DND-41 (cell line): Measurements from ENCODE around the gene CRACDL.

Experiments used
- ATAC-seq: fragments of 200-7000 bp; cut with Tn5 transposase; 3 replicates; pipeline ENCODE4 v1.9.1; 2021; ENCODE audit warnings: low read depth; ENCODE audit not compliant: insufficient read depth
- DNase-seq: peaks from one replicate; pipeline ENCODE4 v3.0.0-alpha.2; 2020
- H2AFZ ChIP-seq: 2 replicates; pipeline ENCODE4 v1.6.0; 2012; ENCODE audit warnings: low read depth, low read length
- H3K27ac ChIP-seq: 2 replicates; pipeline ENCODE4 v1.5.1; 2012; ENCODE audit warnings: low read length, inconsistent platforms
- H3K27me3 ChIP-seq: fragments of 200-600 bp; sonication (generic); 2 replicates; pipeline ENCODE4 v1.6.0; 2012; ENCODE audit warnings: low read length, mild to moderate bottlenecking, inconsistent platforms; ENCODE audit not compliant: insufficient read depth, poor library complexity
- H3K36me3 ChIP-seq: 2 replicates; pipeline ENCODE4 v1.5.1; 2012; ENCODE audit warnings: low read length, inconsistent platforms; ENCODE audit not compliant: insufficient read depth
- H3K4me1 ChIP-seq: 2 replicates; pipeline ENCODE4 v1.5.1; 2012; ENCODE audit warnings: mild to moderate bottlenecking, low read length; ENCODE audit not compliant: insufficient read depth
- H3K4me2 ChIP-seq: 2 replicates; pipeline ENCODE4 v1.6.0; 2012; ENCODE audit warnings: mild to moderate bottlenecking, moderate library complexity, low read length, inconsistent platforms; ENCODE audit not compliant: insufficient read depth
- H3K4me3 ChIP-seq, 2 experiments: fragments of 200-600 bp in 1 of 2; shearing (Covaris generic) in 1 of 2; 2 replicates each; pipeline ENCODE4 v1.5.1; 2012 to 2016; ENCODE audit warnings: inconsistent platforms in 2 of 2, low read length in 2 of 2, mild to moderate bottlenecking in 2 of 2, low read depth in 1 of 2, moderate library complexity in 1 of 2
- H3K79me2 ChIP-seq: 2 replicates; pipeline ENCODE4 v1.6.0; 2012; ENCODE audit warnings: low read length, inconsistent platforms; ENCODE audit not compliant: insufficient read depth
- H3K9ac ChIP-seq: 2 replicates; pipeline ENCODE4 v1.6.0; 2012; ENCODE audit warnings: low read depth, mild to moderate bottlenecking, inconsistent platforms, low read length, moderate library complexity
- H3K9me3 ChIP-seq: 2 replicates; pipeline ENCODE4 v1.5.1; 2012; ENCODE audit warnings: low read length, moderate library complexity, mild to moderate bottlenecking, inconsistent platforms; ENCODE audit not compliant: insufficient read depth, severe bottlenecking
- H4K20me1 ChIP-seq: 2 replicates; pipeline ENCODE4 v1.6.0; 2012; ENCODE audit warnings: low read length; ENCODE audit not compliant: insufficient read depth
- EZH2 ChIP-seq: IDR thresholded peaks from 3 replicates; pipeline ENCODE4 v1.6.1; 2012; ENCODE audit warnings: borderline replicate concordance, low read depth, mild to moderate bottlenecking, moderate library complexity, low read length, inconsistent platforms; ENCODE audit not compliant: severe bottlenecking
- TF ChIP-seq, protein P1 (sequence below): IDR thresholded peaks from 2 replicates; pipeline ENCODE4 v1.5.1; 2012; ENCODE audit warnings: borderline replicate concordance, low read length, moderate library complexity, mild to moderate bottlenecking; ENCODE audit not compliant: poor library complexity, severe bottlenecking; ENCODE audit errors: extremely low read depth

The CRACDL gene

DNA sequence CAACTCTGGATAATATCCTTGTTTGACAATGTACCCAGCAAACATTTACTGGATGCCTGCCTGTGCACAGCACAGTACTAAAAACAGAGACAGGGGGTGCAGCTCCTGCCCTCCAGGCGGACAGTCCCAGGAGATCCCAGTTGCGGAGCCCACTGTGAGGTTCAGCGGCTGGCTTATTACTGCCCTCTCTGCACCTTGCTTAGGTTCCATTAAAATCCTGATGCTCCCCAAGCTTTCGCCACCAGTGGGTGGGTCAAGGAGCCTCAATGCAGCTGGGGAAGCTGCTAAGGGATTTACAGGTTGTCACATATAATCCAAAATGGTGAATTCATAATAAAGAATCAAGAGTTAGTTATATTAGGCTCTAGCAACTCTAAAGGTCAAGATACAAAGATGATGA is 38.3 kb downstream of the CRACDL start:
- H3K4me2 ChIP-seq, result no peak overlapping the region
- TF ChIP-seq, protein P1, sequence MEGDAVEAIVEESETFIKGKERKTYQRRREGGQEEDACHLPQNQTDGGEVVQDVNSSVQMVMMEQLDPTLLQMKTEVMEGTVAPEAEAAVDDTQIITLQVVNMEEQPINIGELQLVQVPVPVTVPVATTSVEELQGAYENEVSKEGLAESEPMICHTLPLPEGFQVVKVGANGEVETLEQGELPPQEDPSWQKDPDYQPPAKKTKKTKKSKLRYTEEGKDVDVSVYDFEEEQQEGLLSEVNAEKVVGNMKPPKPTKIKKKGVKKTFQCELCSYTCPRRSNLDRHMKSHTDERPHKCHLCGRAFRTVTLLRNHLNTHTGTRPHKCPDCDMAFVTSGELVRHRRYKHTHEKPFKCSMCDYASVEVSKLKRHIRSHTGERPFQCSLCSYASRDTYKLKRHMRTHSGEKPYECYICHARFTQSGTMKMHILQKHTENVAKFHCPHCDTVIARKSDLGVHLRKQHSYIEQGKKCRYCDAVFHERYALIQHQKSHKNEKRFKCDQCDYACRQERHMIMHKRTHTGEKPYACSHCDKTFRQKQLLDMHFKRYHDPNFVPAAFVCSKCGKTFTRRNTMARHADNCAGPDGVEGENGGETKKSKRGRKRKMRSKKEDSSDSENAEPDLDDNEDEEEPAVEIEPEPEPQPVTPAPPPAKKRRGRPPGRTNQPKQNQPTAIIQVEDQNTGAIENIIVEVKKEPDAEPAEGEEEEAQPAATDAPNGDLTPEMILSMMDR, result no peak
- no peak for TF ChIP-seq EZH2
- no peaks in the 10 kb centered on the region for H3K4me1 ChIP-seq
- ATAC-seq (no peak), DNase-seq (no peak)
- H3K4me3 ChIP-seq, result no peak overlapping the region
- H3K27me3 ChIP-seq, result no peaks in the 10 kb centered on the region
- no peaks in the 10 kb centered on the region for H3K9me3 ChIP-seq
- H3K36me3 ChIP-seq, result no peaks in the 10 kb centered on the region
- no peaks in the 10 kb centered on the region for H3K79me2 ChIP-seq
- no peak overlapping the region for H3K27ac ChIP-seq
- H2AFZ ChIP-seq, result no peak overlapping the region
- no peaks in the 10 kb centered on the region for H4K20me1 ChIP-seq
- no peak overlapping the region for H3K9ac ChIP-seq

GRCh38 chr2:98896944-98897343 is 39.1 kb downstream of the CRACDL start:
- Histone ChIP-seq H3K4me3 (no peak overlapping the region), H3K9me3 (no peaks in the 10 kb centered on the region), H3K4me1 (no peaks in the 10 kb centered on the region), H3K27ac (no peak overlapping the region), H3K9ac (no peak overlapping the region), H3K27me3 (no peaks in the 10 kb centered on the region), H3K79me2 (no peaks in the 10 kb centered on the region), H3K4me2 (no peak overlapping the region), H2AFZ (no peak overlapping the region), H3K36me3 (no peaks in the 10 kb centered on the region), H4K20me1 (no peaks in the 10 kb centered on the region)
- no peak for DNase-seq
- no peak for TF ChIP-seq EZH2
- TF ChIP-seq, protein P1, result no peak
- ATAC-seq, result no peak

DNA sequence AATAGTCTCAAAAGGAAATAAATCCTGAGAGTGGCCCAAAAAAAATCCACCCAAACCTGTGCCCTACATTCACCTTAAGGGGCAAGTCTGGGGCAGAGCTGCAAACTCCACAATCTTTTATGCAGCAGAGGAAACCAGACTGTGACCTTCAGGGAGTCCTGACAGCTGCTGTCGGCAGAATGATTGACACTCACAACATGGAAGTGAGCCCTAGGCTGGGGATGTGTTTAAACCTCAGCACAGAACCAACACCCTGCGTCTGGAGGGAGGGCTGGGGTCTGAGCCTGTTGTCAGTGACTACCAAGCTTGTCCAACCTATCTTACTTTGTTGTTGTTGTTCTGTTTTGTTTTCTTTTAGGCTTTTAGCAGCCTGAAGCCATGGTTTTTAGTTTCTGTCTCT is 39.6 kb downstream of the CRACDL start:
- no peak overlapping the region for H3K4me2 ChIP-seq
- DNase-seq (no peak), ATAC-seq (no peak)

DNA sequence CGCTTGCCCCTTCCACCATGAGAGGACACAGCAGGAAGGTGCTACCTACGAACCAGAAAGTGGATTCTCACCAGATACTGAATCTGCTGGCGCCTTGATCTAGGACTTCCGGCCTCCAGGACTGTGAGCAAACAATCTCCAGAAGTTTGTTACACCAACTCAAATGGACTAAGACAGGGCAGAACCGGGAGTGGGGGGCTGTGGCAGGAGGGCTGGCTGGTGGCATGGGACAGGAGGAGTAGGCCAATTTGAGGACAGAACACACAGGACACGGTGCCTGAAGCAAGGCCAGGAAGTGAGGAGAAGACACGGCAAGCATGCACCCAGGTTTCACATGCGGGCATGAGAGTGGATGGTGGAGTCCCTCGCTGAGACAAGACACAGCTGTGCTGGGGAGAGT is 40.1 kb downstream of the CRACDL start:
- Histone ChIP-seq H2AFZ (no peak overlapping the region), H4K20me1 (no peaks in the 10 kb centered on the region), H3K9ac (no peak overlapping the region), H3K36me3 (no peaks in the 10 kb centered on the region), H3K4me1 (no peaks in the 10 kb centered on the region), H3K9me3 (no peaks in the 10 kb centered on the region), H3K4me3 (no peak overlapping the region), H3K4me2 (no peak overlapping the region), H3K27me3 (no peaks in the 10 kb centered on the region), H3K27ac (no peak overlapping the region), H3K79me2 (no peaks in the 10 kb centered on the region)
- ATAC-seq (no peak), DNase-seq (no peak)
- TF ChIP-seq, protein P1, result no peak
- no peak for TF ChIP-seq EZH2

More for the DNA sequence above, 39.6 kb downstream of the CRACDL start:
- Histone ChIP-seq H3K9ac (no peak overlapping the region), H4K20me1 (no peaks in the 10 kb centered on the region), H3K4me1 (no peaks in the 10 kb centered on the region), H3K79me2 (no peaks in the 10 kb centered on the region), H3K4me3 (no peak overlapping the region), H3K36me3 (no peaks in the 10 kb centered on the region), H3K9me3 (no peaks in the 10 kb centered on the region), H2AFZ (no peak overlapping the region), H3K27ac (no peak overlapping the region), H3K27me3 (no peaks in the 10 kb centered on the region)
- TF ChIP-seq, protein P1, result no peak
- TF ChIP-seq EZH2, result no peak
